PFSK-1 (cell line): ENCODE measurements around the gene TMEM174.

Experiments
- POLR2AphosphoS5 ChIP-seq: IDR thresholded peaks from 2 replicates; pipeline ENCODE4 v1.6.1; 2012; ENCODE audit warnings: low read depth, mild to moderate bottlenecking, control low read depth, low read length, moderate library complexity
- REST ChIP-seq, 2 experiments: IDR thresholded peaks; 2 replicates each; pipeline versions ENCODE4 v1.6.1 to v1.8.0; 2011 to 2012; ENCODE audit warnings: low read depth in 2 of 2, low read length in 2 of 2, control low read depth in 1 of 2, inconsistent platforms in 1 of 2, mild to moderate bottlenecking in 1 of 2, moderate library complexity in 1 of 2; ENCODE audit not compliant: insufficient read depth in 1 of 2
- SIN3A ChIP-seq: IDR thresholded peaks from 2 replicates; pipeline ENCODE4 v1.6.1; 2012; ENCODE audit warnings: mild to moderate bottlenecking, low read length, moderate library complexity, borderline replicate concordance; ENCODE audit not compliant: insufficient read depth
- TAF1 ChIP-seq: IDR thresholded peaks from 2 replicates; pipeline ENCODE4 v1.6.1; 2012; ENCODE audit warnings: low read length, control low read depth, borderline replicate concordance; ENCODE audit not compliant: insufficient read depth

- TF ChIP-seq POLR2AphosphoS5 (no peak), TAF1 (no peak), SIN3A (no peak), REST (IDR thresholded peaks at IDR 0.05; ENCODE audit: insufficient read depth in 1 of 2, low read depth in 2 of 2, low read length in 2 of 2) (no peak)
Observed at GRCh38 chr5:73213566-73213998, 40.6 kb downstream of the TMEM174 start.
